Panc1 (cell line): Measurements from ENCODE around the gene UBE2L3. TPM values are rescaled to one million over a fixed set of nuclear protein-coding genes. Genes with fewer than 3 reads are reported as not detected.
"Not testable (repeated sequence)": the region's sequence is repeated elsewhere in the genome, so short reads cannot be mapped to it uniquely, and the experiment has no call there.

Source experiments
- ATAC-seq: fragments of 200-7000 bp; cut with Tn5 transposase; 2 replicates; pipeline ENCODE4 v1.9.1; 2020; ENCODE audit warnings: mild to moderate bottlenecking, moderate library complexity
- BruUV-seq: library from RNA; stranded (reverse); fragments of 400-500 nt; replicated peaks from 2 replicates; lab custom pipeline; 2021; lab: Mats Ljungman, UMichigan
- CTCF ChIA-PET: fragments of 300-600 bp; sonication (Branson Sonifier 250); formaldehyde crosslinking; loops from one replicate; lab custom pipeline; 2022; ENCODE audit warnings: antibody characterized with exemption; lab: Charles Lee
- POLR2A ChIA-PET: fragments of 300-600 bp; sonication (Branson Sonifier 250); formaldehyde crosslinking; loops from one replicate; lab custom pipeline; 2022; ENCODE audit warnings: antibody characterized with exemption; lab: Charles Lee
- DNase-seq: peaks from one replicate; pipeline ENCODE4 v3.0.0-alpha.2; 2010; ENCODE audit warnings: low read depth, low spot score
- H3K27ac ChIP-seq: 2 replicates; pipeline ENCODE4 v1.5.1; 2011; ENCODE audit warnings: mild to moderate bottlenecking, low read length, inconsistent platforms
- H3K27me3 ChIP-seq: fragments of 200-500 bp; sonication (Bioruptor generic); 2 replicates; pipeline ENCODE4 v1.6.0; 2014; ENCODE audit warnings: low read length, inconsistent platforms; ENCODE audit not compliant: control insufficient read depth, insufficient read depth
- H3K36me3 ChIP-seq: fragments of 200-500 bp; sonication (Bioruptor generic); 2 replicates; pipeline ENCODE4 v1.5.1; 2014; ENCODE audit warnings: inconsistent platforms, mild to moderate bottlenecking, low read length, moderate library complexity; ENCODE audit not compliant: control insufficient read depth, insufficient read depth
- H3K4me1 ChIP-seq: 2 replicates; pipeline ENCODE4 v1.5.1; 2011; ENCODE audit warnings: inconsistent platforms, mild to moderate bottlenecking, low read length, moderate library complexity; ENCODE audit not compliant: control insufficient read depth, insufficient read depth
- H3K4me3 ChIP-seq, 2 experiments: 2 replicates each; pipeline ENCODE4 v1.5.1; 2011 to 2012; ENCODE audit warnings: low read depth in 2 of 2, low read length in 2 of 2, mild to moderate bottlenecking in 2 of 2, inconsistent platforms in 1 of 2, moderate library complexity in 1 of 2
- H3K9me3 ChIP-seq: fragments of 200-500 bp; sonication (Bioruptor generic); 2 replicates; pipeline ENCODE4 v1.5.1; 2014; ENCODE audit warnings: low read depth, mild to moderate bottlenecking, inconsistent platforms, low read length, moderate library complexity; ENCODE audit not compliant: control insufficient read depth, insufficient read depth
- CTCF ChIP-seq: fragments of 450-650 bp; IDR thresholded peaks from 2 replicates; pipeline ENCODE4 v1.5.1; 2017; ENCODE audit warnings: mild to moderate bottlenecking
- POLR2AphosphoS5 ChIP-seq: IDR thresholded peaks from 2 replicates; pipeline ENCODE4 v1.6.1; 2012; ENCODE audit warnings: mild to moderate bottlenecking, low read depth, low read length, moderate library complexity
- REST ChIP-seq, 2 experiments: IDR thresholded peaks; 2 replicates each; pipeline ENCODE4 v1.6.1; 2011 to 2012; ENCODE audit warnings: low read depth in 2 of 2, control low read depth in 1 of 2, low read length in 1 of 2, mild to moderate bottlenecking in 1 of 2, moderate library complexity in 1 of 2; ENCODE audit not compliant: insufficient read depth in 1 of 2
- SIN3A ChIP-seq: IDR thresholded peaks from 2 replicates; pipeline ENCODE4 v1.6.1; 2012; ENCODE audit warnings: low read depth, mild to moderate bottlenecking, low read length, moderate library complexity, borderline replicate concordance; ENCODE audit not compliant: insufficient read depth
- TCF7L2 ChIP-seq: IDR thresholded peaks from 2 replicates; pipeline ENCODE4 v1.6.1; 2011; ENCODE audit warnings: mild to moderate bottlenecking, low read depth, low read length, inconsistent platforms
- in situ Hi-C: cut with HindIII; loops from 2 replicates; pipeline ENCODE4 v1.10.0; 2016; ENCODE audit warnings: low sequenced_read_pairs, low pct_unique_long_range_greater_than_20kb
- intact Hi-C: fragments of 100-400 bp; cut with micrococcal nuclease; formaldehyde crosslinking; loops from one replicate; pipeline ENCODE4 v1.10.0; 2022; ENCODE audit not compliant: unreplicated experiment
- total RNA-seq: library from RNA; stranded (reverse); gene quantifications from one replicate; pipeline ENCODE4 v1.2.1, GENCODE V29; 2021; ENCODE audit not compliant: unreplicated experiment

The UBE2L3 gene
- total RNA-seq, 1 experiment from 2014 or later, result 51.1 TPM

GRCh38 chr22:21615731-21616130 lies 48.2 kb downstream of the UBE2L3 start:
- H3K27me3 ChIP-seq, result no peaks in the 10 kb centered on the region
- ATAC-seq, result no peak
- H3K4me3 ChIP-seq, result no peak overlapping the region
- intact Hi-C loops (no loop called here), in situ Hi-C loops (no loop called here)
- H3K27ac ChIP-seq, result no peak overlapping the region
- CTCF ChIA-PET, result interaction anchor here (0.6 kb wide), 1 partner anchor 34 kb away, joined by 5 read pairs; no protein-coding TSS in a partner anchor
- no peaks in the 10 kb centered on the region for H3K36me3 ChIP-seq
- TF ChIP-seq CTCF, result no peak
- no peak for TF ChIP-seq POLR2AphosphoS5
- no peak for TF ChIP-seq SIN3A
- TF ChIP-seq TCF7L2, result no peak
- no peak for TF ChIP-seq REST (IDR thresholded peaks at IDR 0.05; ENCODE audit: insufficient read depth in 1 of 2, low read depth in 2 of 2, low read length in 1 of 2)
- peaks cover 21% of the 10 kb centered on the region for H3K4me1 ChIP-seq
- BruUV-seq, result TSS peak; percentile 36
- POLR2A ChIA-PET, result no interaction called here
- no peak for DNase-seq
- H3K9me3 ChIP-seq, result no peaks in the 10 kb centered on the region

DNA sequence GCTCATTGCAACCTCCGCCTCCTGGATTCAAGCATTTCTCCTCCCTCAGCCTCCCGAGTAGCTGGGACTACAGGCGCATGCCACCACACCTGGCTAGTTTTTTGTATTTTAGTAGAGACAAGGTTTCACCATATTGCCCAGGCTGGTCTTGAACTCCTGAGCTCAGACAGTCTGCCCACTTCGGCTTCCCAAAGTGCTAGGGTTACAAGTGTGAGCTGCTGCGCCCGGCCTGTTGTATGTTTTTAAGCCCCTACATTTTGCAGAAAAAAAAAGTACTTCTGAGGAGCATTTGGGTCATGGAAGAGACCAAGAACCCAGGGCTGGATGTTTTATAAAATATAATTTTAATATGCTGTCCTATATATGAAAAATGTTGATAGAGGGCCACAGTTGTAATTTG lies 49.8 kb downstream of the UBE2L3 start:
- intact Hi-C loops, H3K36me3 ChIP-seq, BruUV-seq, H3K27me3 ChIP-seq, in situ Hi-C loops, H3K9me3 ChIP-seq, H3K27ac ChIP-seq, DNase-seq, POLR2A ChIA-PET, H3K4me3 ChIP-seq, ATAC-seq: not testable (repeated sequence)
- CTCF ChIA-PET, result interaction anchor here (0.5 kb wide), 1 partner anchor 42 kb away, joined by 7 read pairs; no protein-coding TSS in a partner anchor
- peaks cover 33% of the 10 kb centered on the region for H3K4me1 ChIP-seq

DNA sequence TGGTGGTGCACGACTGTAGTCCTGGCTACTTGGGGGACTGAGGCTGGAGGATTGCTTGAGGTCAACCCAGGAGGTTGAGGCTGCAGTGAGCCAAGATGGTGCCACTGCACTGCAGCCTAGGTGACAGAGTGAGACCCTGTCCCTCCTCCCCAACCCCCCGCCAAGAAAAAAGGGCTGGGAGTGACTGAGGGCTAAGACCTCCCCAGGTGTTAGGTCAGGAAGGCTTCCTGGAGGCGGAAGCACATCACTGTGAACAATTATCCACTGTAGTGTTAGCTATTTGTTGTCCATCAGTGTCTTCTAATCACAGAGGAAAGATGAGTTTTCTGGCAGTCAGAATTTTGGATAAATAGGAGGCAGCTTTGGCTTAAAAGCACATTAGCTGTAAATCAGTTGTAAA lies 53.5 kb downstream of the UBE2L3 start:
- Histone ChIP-seq H3K4me1 (peaks cover 53% of the 10 kb centered on the region), H3K27ac (no peak overlapping the region), H3K4me3 (no peak overlapping the region), H3K27me3 (no peaks in the 10 kb centered on the region), H3K9me3 (no peaks in the 10 kb centered on the region), H3K36me3 (no peaks in the 10 kb centered on the region; the same call in 1 of the 2 replicates)
- ChIA-PET POLR2A (interaction anchor here (0.6 kb wide), 1 partner anchor 10 kb away, joined by 3 read pairs; no protein-coding TSS in a partner anchor), CTCF (no interaction called here)
- BruUV-seq, result no TSS peak
- intact Hi-C loops (no loop called here), in situ Hi-C loops (no loop called here)
- TF ChIP-seq REST (IDR thresholded peaks at IDR 0.05; ENCODE audit: insufficient read depth in 1 of 2, low read depth in 2 of 2, low read length in 1 of 2), result no peak
- no peak for TF ChIP-seq TCF7L2
- no peak for TF ChIP-seq CTCF
- no peak for TF ChIP-seq SIN3A
- no peak for TF ChIP-seq POLR2AphosphoS5
- ATAC-seq (no peak), DNase-seq (no peak)
